NCI-H345 treated with DMSO at 0.1 percent for 48 hours (cell line): ENCODE data around the gene ARHGAP15.

Experiments
- DNase-seq: peaks from one replicate; lab custom pipeline; 2025; ENCODE audit not compliant: unreplicated experiment; lab: John Stamatoyannopoulos, UW

Gene ARHGAP15

GRCh38 chr2:143477714-143478443 is 348.7 kb downstream of the ARHGAP15 start:
- no peak for DNase-seq

DNA sequence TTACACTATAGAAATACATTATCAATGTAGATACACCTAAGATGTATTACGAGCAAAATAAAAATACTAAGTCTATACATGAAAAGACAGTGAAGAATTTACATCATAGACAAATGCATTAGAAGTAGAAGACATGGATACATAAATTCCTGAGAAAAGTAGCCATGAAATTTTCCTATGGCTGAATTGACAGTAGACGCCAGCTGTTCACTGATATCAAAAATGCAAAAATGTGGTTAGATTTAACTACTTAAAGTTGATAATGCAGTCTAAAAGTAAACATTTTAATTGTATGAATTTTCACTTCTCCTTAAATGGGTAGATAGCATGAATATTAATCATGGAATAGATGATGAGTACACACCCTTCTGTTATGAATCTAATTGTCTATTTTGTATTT is 350.9 kb downstream of the ARHGAP15 start:
- no peak for DNase-seq

GRCh38 chr2:143480601-143481236 is 351.5 kb downstream of the ARHGAP15 start:
- no peak for DNase-seq

- no peak for DNase-seq
These were observed 352.0 kb downstream of the ARHGAP15 start for GRCh38 chr2:143481237-143481623.

GRCh38 chr2:143481733-143482132 is 352.5 kb downstream of the ARHGAP15 start:
- no peak for DNase-seq

DNA sequence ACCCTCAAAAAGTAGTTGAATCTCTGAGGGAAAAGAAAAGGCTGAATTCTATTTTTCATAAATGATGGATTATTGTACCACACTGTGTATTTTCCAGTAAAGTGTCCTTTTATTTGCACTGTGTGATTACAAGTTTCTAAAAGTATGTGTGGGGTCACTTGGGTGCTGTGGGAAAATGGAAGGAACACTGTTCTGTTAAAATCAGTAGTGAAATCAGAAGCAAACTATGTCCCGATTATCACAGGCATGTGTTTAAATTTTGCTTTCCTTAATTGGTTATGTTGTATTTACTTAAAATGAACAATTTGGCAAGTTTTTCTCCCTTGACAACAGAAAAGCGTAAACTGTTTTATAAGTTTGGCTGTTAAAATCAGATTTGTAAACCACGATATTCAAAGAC is 353.1 kb downstream of the ARHGAP15 start:
- no peak for DNase-seq

- no peak for DNase-seq
These were observed 353.6 kb downstream of the ARHGAP15 start for GRCh38 chr2:143482771-143483170.

DNA sequence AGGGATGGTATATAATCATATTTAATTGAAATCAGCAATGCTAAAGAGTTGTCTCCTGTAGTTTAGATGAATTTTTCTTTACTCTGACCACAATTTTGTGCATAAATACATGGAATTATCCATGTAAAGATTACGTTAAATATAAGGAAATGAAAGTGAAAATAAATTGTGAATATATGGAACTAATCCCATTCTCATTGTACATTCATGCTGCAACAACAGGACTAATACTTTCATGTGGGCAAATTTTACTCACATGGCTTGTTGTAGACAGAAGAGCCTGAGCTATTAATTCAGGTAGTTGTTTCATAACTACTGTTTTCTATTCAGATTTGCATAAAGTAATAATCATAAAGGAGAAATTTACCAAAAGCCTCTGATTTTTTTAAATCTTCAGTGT is 357.8 kb downstream of the ARHGAP15 start:
- DNase-seq = no peak

DNA sequence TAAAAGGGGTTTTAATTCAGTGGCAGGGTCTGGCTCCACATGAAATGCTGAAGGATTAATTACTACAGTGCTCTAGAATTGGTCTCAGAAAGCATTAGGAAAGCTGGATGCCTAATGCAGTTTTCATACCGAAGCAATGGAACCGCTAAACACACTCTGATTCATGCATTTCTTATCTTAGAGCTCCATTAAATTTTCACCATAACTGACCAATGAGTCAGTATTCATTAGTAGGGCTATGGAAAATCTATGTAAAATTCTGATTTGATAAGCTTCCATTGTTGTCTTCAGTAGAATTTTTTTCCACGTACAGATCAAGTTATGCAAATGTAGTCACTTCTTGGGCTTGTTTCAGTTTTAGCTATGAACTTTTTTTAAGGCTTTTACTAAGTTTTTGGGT is 359.9 kb downstream of the ARHGAP15 start:
- DNase-seq = no peak

DNA sequence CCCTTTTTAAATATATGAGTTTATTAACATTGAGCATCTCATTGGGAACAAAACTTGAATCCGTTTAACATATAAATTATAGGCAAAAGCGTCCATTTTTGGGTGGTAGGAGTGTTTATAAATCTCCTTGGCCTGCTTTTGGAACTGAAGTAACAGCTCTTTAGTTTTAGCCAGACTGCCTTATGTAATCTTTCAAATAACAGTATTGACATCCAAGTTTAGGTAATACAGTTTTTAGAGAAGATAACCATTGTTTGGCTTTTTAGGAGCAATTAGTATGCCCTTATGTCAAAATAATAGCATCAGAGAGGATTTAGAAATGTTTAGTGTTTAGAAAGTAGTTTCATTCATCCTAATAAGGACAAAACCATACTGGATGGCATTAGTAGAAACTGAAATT is 361.9 kb downstream of the ARHGAP15 start:
- DNase-seq = no peak

GRCh38 chr2:143493339-143493738 is 364.1 kb downstream of the ARHGAP15 start:
- DNase-seq = no peak

DNA sequence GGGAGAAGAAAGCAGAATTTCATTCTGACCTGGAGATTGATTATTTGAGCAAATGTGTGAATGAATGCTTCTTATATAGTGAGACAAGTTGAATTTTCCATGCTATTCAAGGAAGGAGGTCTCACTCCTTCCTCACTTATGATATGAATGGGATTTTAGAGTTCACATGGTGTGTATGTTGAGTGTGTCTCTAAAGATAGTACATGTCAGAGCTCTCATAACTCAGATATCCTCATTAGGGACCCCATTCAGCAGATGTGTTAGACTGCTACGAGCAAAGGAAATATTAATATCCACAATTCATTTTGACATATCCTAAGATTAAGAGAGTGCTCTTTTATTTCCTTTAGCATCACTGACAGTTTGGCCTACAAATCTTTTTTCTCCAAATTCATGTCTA is 368.5 kb downstream of the ARHGAP15 start:
- DNase-seq = no peak

- no peak for DNase-seq
These were observed 369.3 kb downstream of the ARHGAP15 start for GRCh38 chr2:143498496-143498895.

GRCh38 chr2:143499061-143499460 is 369.8 kb downstream of the ARHGAP15 start:
- DNase-seq = no peak

GRCh38 chr2:143501106-143501676 is 372.0 kb downstream of the ARHGAP15 start:
- DNase-seq = no peak

- no peak for DNase-seq
These were observed 374.1 kb downstream of the ARHGAP15 start for GRCh38 chr2:143503280-143503679.

DNA sequence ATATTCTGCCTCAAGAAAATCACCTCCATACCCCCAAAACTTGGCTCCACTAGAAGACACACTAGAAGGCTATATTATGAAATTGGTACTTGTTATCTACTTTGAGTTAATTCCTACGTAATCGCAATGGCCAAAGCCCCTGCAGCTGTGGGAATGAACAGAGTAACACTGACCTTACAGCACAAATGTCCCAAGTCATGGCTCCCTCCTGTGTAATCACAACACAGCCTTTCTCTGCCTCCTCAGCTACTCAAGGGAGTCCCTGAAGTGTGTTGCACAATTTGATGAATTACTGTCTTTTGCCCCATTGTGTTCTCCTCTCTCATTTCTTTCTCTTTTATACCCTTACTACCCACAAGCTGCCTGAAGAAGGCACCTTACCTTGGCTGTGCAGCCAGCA is 375.2 kb downstream of the ARHGAP15 start:
- no peak for DNase-seq

GRCh38 chr2:143505542-143505941 is 376.3 kb downstream of the ARHGAP15 start:
- DNase-seq = no peak

DNA sequence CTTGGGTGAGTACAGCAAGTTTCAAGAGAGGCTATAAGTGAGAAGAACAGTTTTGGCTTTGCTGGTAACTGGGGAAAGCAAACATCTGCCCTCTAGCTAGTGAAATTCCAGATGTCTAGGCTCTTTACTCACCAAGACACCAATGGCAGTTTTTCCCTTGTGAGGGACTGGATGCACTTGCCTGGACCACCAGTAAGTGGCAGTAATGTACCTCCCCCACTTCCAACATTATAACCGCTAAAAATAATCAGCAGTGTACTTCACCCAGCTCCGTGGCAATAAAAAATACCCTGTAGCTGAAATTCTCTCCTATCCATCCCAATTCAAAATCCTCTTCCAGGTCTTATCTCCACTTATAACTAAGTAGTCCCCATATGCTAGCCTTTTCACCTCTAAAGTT is 383.9 kb downstream of the ARHGAP15 start:
- DNase-seq = no peak

DNA sequence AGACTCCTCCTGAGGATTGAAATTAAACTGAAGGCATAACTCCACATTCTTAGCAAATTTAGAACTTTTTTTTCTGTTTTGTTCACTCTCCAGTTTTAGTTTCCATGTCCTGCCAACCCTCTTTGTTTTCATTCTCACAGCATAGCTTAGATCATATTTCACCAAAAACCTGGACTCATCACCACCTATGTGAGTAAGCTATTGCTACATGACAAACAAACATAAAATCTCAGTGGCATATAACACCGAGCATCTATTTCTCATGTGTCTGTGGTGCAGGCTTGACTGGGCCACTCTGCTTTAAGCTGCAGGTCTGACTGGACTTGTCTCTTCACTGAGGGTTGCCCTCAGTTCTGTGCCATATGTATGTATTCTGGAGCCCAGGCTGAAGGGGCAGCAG is 385.2 kb downstream of the ARHGAP15 start:
- no peak for DNase-seq

GRCh38 chr2:143515318-143515717 is 386.1 kb downstream of the ARHGAP15 start:
- DNase-seq = no peak

DNA sequence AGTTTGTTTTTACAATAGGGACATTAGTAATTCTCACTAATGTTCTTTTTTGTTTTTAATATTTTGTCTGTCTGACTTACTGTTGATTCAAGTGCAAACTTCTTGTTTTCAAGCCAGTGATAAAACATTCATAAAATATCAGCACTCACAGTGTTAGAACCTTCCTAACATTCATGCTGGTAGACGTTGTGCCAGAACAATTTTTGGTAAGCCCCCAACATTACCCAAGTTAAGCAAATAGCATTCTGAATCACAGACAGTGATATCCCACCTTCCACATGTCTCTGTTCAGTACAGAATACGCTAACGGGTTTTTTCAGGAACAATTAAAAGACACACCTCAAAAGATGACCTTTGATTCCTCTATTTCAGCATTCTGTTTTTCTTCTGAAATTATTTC is 390.3 kb downstream of the ARHGAP15 start:
- no peak for DNase-seq

- no peak for DNase-seq
These were observed 392.2 kb downstream of the ARHGAP15 start for GRCh38 chr2:143521396-143521795.
